HG02798 (cell line): ENCODE data around the gene MBP.

ENCODE experiments used
- ATAC-seq: cut with Tn5 transposase; IDR thresholded peaks from one replicate; pipeline ENCODE4 v1.9.1; 2021; ENCODE audit warnings: mild to moderate bottlenecking; ENCODE audit not compliant: unreplicated experiment, poor library complexity

MBP gene

GRCh38 chr18:77151772-77152520 is 19.4 kb upstream of the MBP start:
- ATAC-seq, result no peak

DNA sequence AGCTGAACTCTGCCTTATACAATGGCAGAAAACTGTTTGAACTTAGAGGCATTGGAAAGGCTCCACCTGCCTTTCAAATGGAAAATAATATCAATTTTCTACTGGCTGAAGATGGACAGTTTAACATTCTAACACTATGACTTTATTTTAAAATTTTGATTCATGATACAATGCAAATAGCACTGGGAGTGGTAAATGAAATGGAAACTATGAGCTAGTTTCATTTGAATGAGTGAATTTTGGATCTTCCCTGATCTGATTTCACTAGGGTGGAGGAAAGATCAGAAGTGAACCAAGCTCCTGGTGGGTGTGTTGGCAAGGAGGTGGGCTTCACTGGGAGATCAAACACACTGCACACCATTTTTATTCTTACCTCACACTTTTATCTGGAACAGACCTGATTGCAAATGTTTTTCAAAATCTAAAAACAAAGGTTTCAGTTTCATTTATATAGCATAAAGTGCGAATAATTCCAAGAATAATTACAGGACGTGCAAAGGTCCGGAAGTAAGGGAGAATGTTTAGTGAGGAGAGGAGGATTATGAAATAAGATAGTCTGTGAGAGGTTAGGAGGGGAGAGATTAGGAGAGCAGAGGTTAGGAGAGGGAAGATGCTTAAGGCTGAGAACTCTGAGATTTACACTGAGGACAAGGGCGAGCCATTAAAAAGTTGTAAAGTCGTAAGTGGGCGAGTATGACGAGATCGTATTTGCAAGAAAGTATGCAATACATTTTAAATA is 18.6 kb upstream of the MBP start:
- no peak for ATAC-seq

GRCh38 chr18:77150588-77150987 is 18.0 kb upstream of the MBP start:
- ATAC-seq, result no peak

- ATAC-seq, result no peak
Measured at GRCh38 chr18:77148289-77148688, 15.7 kb upstream of the MBP start.

DNA sequence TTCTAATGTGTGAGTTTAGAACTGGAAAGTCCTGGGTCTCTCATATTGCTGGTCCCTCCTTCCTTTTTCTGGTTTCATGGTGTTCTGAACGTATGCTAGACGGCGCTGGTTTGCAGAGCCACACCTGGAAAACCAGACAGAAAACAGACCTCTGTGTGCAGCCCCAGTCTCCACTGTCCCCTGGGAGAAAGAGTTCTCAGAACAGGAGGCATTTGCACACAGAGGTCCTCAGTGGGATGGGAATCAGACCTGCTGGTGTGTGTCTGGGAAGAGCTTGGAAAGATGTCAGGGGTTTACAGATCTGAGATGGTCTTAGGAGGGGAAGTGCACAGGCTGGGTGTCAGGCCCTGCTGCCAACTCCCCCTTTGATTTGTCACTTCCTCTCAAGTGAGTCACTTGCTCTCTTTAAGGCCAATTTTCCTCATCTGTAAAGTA is 14.9 kb upstream of the MBP start:
- ATAC-seq, result no peak

- no peak for ATAC-seq
Measured at GRCh38 chr18:77146249-77147080, 13.9 kb upstream of the MBP start.

DNA sequence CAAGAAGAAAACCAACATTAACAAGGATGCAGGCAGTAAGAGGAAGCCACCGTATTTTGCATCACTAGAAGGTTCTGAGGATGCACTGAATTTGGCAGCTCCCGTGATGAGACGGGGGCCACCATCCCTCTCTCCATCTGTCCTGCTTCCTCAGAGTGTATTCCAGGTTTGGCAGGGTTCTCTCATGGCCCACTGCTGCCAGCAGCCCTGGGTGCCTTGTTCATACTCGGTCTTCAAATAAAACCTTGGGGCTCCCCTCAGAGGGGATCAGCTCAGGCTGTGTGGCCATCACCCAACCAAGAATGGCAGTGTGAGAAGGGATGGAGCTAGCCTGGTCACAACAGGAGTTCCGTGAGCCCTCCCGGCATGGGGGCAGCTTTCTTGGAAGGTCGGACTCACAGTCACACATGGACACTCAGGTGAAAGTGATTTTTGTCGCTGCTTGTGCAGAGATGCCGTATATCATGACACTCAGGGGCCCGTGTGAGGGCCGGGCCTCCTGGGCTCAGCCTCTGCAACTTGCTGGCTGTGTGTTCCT is 12.8 kb upstream of the MBP start:
- ATAC-seq, result no peak

DNA sequence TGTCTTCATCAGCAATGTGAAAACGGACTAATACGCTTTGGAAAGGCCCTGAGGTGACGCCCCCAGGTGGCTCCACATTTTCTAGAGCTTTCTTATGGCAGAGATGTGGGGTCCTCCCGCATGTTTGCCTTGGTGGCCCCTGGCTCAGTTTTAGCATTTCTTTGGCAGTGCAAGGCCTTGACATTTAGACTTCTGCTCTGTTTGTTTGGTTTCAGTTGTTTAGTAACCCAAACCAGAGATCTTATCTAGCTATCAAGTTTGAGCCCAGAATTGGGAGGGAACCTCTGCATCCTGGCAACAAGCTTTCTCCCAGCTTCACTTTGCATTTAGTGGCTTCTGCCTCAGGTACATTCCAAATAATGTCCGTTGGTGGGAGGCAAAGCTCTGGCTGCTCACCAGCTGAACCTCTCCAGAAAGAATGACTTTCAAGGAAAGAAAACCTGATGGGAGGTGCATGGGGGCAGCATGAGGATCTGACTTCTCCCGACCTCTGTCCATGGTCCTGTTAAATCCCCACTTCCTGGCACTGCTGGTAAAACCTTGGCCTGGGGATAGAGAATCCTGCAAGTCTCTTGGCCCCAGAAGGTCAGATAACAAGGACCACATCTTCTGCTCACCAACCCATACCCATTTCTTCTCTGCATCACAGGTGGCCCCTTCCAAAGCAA is 12.0 kb upstream of the MBP start:
- no peak for ATAC-seq

GRCh38 chr18:77144046-77144445 is 11.5 kb upstream of the MBP start:
- no peak for ATAC-seq

DNA sequence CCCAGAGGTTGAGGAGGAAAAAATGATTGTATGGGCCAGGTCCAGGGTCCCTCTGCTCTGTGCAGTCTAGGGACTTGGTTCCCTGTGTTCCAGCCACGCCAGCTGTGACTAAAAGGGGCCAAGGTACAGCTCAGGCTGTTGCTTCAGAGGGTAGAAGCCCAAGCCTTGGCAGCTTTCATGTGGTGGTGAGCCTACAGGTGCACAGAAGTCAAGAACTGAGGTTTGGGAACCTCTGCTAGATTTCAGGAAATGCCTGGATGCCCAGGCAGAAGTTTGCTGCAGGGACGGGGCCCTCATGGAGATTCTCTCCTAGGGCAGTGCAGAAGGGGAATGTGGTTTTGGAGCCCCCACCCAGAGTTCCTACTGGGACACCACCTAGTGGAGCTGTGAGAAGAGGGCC is 10.6 kb upstream of the MBP start:
- ATAC-seq, result no peak

DNA sequence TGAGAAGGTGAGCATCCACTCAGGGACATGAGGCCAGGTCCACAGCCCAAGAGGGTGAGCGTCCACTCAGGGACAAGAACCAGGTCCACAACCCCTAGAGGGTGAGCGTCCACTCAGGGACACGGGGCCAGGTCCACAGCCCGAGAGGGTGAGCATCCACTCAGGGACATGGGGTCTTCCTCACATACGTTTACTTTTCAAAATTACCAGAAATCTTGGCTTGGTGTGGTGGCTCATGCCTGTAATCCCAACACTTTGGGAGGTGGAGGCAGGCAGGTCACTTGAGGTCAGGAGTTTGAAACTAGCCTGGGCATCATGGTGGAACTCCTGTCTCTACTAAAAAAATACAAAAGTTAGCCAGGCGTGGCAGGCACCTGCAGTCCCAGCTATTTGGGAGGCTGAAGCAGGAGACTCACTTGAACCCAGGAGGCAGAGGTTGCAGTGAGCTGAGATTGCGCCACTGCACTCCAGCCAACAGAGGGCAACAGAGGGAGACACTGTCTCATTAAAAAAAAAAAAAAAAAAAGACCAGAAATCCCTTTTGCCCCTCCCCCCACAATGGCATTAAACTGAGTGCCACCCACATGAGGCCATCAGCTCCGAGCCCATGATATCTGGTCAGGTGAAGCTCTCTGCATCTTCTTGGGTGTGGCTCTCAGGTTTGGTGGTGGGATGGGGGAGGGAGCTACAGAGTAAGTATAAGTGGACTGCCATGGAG is 9.0 kb upstream of the MBP start:
- ATAC-seq, result no peak

- ATAC-seq, result no peak
Measured at GRCh38 chr18:77140439-77141109, 8.0 kb upstream of the MBP start.

DNA sequence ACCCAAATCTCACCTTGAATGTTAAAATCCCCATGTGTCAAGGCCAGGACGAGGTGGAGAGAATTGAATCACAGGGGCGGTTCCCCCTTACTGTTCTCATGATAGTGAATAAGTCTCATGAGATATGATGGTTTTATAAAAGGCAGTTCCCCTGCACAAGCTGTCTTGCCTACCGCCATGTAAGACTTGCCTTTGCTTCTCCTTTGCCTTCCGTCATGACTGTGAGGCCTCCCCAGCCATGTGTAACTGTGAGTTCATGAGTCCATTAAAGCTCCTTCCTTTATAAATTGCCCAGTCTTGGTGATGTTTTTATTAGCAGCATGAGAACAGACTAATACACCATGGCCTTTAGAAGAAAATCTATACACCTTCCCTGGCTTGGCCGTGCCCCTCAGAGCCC is 7.4 kb upstream of the MBP start:
- ATAC-seq, result no peak

DNA sequence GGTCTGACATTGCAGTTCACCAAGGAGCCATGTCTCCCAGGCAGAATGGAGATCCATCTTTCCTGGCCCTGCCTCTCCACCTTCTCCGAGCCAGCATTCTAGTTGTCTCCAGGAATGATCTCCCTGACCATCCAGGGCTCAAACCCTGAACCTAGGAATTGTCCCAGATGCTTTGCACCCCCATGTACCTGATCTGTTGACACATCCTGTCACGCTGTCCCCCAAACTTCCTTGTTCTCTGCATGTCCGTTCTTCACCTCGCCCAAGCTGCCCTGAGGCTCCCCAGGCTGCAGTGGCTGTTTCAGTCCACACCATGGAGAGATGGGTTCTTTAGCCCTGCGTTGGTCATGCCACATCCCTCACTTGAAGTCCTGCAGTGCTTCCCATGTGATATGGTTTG is 7.0 kb upstream of the MBP start:
- ATAC-seq, result no peak

DNA sequence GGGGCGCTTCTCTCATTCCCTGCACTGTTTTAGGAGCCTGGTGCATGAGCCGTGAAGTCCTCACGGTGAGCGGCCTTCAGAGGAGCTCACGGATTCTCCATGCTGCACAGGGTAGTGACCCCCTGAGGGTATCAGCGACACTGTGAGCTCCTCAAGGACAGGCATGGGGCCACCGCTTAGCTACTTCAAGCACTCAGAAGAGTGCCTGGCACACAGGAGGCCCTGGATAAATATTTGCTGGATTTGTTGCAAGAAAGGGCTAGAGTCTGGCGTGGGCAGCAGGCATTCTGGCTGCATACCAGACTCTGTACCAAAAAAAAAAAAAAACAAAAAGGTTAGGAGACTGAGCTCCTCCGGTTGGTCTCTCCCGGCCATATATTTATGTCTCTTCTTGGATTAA is 5.7 kb upstream of the MBP start:
- ATAC-seq, result no peak

DNA sequence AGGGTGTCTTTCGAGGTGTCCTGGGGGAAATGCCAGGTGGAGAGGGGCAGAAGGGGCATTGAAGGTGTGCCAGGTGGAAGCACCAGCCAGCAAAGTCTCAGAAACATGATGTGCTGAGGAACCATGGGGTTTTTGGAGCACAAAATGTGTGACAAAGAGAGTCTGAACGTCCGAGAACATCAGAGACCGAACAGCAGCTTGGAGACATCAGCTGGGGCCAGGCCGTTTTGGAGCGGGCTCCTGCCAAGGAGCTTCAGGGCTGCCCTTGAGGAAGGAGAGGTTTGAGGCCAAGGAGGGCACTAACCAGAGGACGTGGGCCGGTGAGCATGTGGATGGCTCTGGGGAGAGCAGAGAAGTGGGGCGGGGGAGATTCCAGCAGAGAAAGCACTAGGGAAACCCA is 5.3 kb upstream of the MBP start:
- no peak for ATAC-seq

DNA sequence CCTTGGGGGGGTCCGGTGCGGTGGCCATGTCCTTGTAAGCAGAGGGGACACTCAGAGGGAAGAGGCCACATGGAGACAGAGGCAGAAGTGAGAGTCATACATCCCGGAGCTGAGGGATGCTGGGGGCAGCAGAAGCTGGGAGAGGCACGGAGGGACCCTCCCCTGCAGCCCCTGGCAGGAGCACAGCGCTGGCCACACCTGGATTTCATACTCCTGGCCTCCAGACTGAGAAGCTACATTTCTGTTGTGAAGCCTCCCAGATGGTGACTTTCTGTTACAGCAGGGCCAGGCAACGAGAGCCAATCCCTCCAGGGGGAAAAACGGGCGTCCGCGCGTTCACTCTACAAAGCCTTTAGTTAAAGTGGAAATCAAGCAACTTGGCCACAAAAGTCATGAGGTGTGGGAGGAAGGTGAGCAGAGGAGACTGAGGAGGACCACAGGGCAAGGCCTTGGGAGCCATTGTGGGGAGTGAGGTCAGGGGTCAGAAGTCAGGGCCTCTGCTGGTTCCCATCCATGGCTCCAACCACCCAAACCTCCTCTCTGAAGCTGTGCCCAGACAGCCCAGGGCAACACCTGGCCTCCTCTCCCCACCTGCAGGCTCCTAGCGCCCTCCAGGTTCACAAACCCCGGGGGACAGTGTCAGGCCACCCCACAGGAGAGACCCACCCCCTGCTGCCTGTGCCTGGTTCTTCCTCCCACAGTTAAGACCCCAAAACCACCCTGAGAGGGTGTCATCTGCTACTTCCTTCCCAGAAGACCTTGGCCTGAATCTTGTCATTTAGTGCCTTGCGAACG is 4.5 kb upstream of the MBP start:
- ATAC-seq, result no peak

- no peak for ATAC-seq
Measured at GRCh38 chr18:77136076-77136718, 3.6 kb upstream of the MBP start.
